SU-DHL-6 (cell line): ENCODE data around the gene PPP6R1.

Source experiments
- EZH2phosphoT487 ChIP-seq: fragments of 200-600 bp; sonication (generic), shearing (Covaris generic); conservative IDR thresholded peaks from 2 replicates; pipeline ENCODE4 v1.6.1; 2018; ENCODE audit warnings: mild to moderate bottlenecking, antibody characterized with exemption, low read length, moderate library complexity, mixed read lengths
- TF ChIP-seq, protein P1 (sequence below): fragments of 200-600 bp; sonication (generic); IDR thresholded peaks from one replicate; pipeline ENCODE4 v1.5.1; 2017; ENCODE audit warnings: antibody characterized with exemption, mild to moderate bottlenecking, low read length, moderate library complexity; ENCODE audit not compliant: insufficient read depth, poor library complexity, severe bottlenecking

DNA sequence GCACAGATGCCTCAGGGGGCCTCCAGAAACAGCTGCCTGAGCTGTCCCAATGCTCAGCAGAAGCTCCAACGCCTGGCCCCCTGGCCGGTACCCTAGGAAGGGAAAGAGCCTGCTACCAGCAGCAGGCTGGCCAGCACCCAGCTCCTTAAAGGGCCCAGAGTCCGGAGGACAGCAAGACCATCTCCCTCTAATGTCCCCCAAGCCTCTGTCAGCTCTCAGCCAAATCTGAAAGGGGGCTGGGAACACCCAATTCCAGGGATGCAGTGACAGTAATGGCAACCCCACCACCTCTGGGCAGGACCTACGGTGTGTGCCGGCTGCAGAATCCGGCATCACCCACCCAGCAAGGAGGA is 4.2 kb downstream of the PPP6R1 start:
- TF ChIP-seq, protein P1, sequence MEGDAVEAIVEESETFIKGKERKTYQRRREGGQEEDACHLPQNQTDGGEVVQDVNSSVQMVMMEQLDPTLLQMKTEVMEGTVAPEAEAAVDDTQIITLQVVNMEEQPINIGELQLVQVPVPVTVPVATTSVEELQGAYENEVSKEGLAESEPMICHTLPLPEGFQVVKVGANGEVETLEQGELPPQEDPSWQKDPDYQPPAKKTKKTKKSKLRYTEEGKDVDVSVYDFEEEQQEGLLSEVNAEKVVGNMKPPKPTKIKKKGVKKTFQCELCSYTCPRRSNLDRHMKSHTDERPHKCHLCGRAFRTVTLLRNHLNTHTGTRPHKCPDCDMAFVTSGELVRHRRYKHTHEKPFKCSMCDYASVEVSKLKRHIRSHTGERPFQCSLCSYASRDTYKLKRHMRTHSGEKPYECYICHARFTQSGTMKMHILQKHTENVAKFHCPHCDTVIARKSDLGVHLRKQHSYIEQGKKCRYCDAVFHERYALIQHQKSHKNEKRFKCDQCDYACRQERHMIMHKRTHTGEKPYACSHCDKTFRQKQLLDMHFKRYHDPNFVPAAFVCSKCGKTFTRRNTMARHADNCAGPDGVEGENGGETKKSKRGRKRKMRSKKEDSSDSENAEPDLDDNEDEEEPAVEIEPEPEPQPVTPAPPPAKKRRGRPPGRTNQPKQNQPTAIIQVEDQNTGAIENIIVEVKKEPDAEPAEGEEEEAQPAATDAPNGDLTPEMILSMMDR = no peak
- no peak for TF ChIP-seq EZH2phosphoT487
